Tibial nerve (tissue), 4 donors: Measurements from ENCODE around the gene PLD5.

Experiments
- CTCF ChIP-seq, 5 experiments: fragments of 200-600 bp in 3 of 5; fragments of 450-650 bp in 2 of 5; sonication (generic) in 3 of 5; IDR thresholded peaks; one replicate each; pipeline ENCODE4 v1.5.1; 2016 to 2019; ENCODE audit warnings: antibody characterized with exemption in 5 of 5, mild to moderate bottlenecking in 3 of 5, moderate library complexity in 2 of 5
- EP300 ChIP-seq, 2 donors: sonication (generic); formaldehyde crosslinking; IDR thresholded peaks; one replicate each; pipeline ENCODE4 v1.6.1; 2017; ENCODE audit warnings: antibody characterized with exemption in 2 of 2, mild to moderate bottlenecking in 1 of 2

- TF ChIP-seq CTCF (IDR thresholded peaks at IDR 0.05) (peak; percentile 38 to 56 (median 44)), EP300 (IDR thresholded peaks at IDR 0.05) (no peak)
These were observed 70.0 kb downstream of the PLD5 start for GRCh38 chr1:242454262-242455051.
